ENCODE results near the gene B3GALT4. TPM values are rescaled to one million over a fixed set of nuclear protein-coding genes. Genes with fewer than 3 reads are reported as not detected.
A peak's percentile ranks its signal among the peaks of the same experiment; 100 is the strongest.

The B3GALT4 gene
- total and polyA plus RNA-seq, 2 of the 13 experiments (the other 11 are each of a cell fraction or from before 2014, with no cell fraction given) = 0.04 to 0.27 TPM

DNA sequence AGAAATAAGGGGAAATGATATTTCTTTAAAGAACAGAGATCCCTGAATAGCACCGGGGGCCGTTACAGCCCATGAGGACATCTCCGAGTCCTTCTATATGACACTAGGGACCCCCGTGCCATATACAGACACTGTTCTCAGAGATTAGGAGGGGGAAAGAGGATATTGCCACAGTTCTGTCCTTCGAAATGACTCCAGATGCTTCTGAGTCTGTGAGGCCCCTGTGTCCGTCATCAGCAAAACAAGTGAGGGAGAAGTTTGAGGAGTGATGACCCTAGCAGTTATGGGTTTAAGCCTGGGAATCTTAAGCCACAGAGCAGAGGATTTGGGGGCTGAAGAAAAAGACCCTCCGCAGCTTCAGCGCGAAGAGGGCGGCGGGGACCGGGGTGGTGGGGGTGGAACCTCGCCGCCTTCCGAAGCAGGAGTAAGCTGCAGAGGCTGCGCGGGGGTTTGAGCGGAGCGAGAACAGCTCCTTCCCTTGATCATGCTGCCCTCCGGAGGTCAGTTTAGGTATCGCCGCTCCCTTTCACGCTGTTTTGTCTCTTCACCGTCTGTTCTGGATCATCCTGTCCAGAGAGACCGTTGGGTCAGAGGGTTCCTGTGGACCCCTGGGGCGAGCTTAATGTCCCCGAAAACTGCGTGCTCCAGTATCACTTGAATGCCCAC lies 28.8 kb upstream of the B3GALT4 start (continued):
- TF ChIP-seq ZNF850 (CRISPR knock-in tag; conservative IDR thresholded peaks at IDR 0.05) (no peak), HMG20A (CRISPR knock-in tag; IDR thresholded peaks at IDR 0.05; ENCODE audit: borderline replicate concordance) (no peak), LCORL (IDR thresholded peaks at IDR 0.05) (no peak), LCORL (CRISPR knock-in tag; IDR thresholded peaks at IDR 0.05) (no peak), ZNF234 (CRISPR knock-in tag; conservative IDR thresholded peaks at IDR 0.05) (no peak), ZNF569 (CRISPR knock-in tag; IDR thresholded peaks at IDR 0.05; ENCODE audit: borderline replicate concordance) (no peak), ZKSCAN5 (CRISPR knock-in tag; IDR thresholded peaks at IDR 0.05) (no peak), ADNP (CRISPR knock-in tag; IDR thresholded peaks at IDR 0.05) (no peak), ETV5 (CRISPR knock-in tag; IDR thresholded peaks at IDR 0.05; ENCODE audit: borderline replicate concordance) (0 out of 2 replicates have a peak, but pooled peaks have one; percentile 17), ZNF776 (CRISPR knock-in tag; IDR thresholded peaks at IDR 0.05) (no peak), IRX3 (CRISPR knock-in tag; IDR thresholded peaks at IDR 0.05; ENCODE audit: borderline replicate concordance, low read depth) (no peak)
- TF ChIP-seq, protein P1, sequence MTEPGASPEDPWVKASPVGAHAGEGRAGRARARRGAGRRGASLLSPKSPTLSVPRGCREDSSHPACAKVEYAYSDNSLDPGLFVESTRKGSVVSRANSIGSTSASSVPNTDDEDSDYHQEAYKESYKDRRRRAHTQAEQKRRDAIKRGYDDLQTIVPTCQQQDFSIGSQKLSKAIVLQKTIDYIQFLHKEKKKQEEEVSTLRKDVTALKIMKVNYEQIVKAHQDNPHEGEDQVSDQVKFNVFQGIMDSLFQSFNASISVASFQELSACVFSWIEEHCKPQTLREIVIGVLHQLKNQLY (CRISPR knock-in tag; IDR thresholded peaks at IDR 0.05) = peak; percentile 35; the same call in 1 of the 2 replicates
- TF ChIP-seq, protein P2, sequence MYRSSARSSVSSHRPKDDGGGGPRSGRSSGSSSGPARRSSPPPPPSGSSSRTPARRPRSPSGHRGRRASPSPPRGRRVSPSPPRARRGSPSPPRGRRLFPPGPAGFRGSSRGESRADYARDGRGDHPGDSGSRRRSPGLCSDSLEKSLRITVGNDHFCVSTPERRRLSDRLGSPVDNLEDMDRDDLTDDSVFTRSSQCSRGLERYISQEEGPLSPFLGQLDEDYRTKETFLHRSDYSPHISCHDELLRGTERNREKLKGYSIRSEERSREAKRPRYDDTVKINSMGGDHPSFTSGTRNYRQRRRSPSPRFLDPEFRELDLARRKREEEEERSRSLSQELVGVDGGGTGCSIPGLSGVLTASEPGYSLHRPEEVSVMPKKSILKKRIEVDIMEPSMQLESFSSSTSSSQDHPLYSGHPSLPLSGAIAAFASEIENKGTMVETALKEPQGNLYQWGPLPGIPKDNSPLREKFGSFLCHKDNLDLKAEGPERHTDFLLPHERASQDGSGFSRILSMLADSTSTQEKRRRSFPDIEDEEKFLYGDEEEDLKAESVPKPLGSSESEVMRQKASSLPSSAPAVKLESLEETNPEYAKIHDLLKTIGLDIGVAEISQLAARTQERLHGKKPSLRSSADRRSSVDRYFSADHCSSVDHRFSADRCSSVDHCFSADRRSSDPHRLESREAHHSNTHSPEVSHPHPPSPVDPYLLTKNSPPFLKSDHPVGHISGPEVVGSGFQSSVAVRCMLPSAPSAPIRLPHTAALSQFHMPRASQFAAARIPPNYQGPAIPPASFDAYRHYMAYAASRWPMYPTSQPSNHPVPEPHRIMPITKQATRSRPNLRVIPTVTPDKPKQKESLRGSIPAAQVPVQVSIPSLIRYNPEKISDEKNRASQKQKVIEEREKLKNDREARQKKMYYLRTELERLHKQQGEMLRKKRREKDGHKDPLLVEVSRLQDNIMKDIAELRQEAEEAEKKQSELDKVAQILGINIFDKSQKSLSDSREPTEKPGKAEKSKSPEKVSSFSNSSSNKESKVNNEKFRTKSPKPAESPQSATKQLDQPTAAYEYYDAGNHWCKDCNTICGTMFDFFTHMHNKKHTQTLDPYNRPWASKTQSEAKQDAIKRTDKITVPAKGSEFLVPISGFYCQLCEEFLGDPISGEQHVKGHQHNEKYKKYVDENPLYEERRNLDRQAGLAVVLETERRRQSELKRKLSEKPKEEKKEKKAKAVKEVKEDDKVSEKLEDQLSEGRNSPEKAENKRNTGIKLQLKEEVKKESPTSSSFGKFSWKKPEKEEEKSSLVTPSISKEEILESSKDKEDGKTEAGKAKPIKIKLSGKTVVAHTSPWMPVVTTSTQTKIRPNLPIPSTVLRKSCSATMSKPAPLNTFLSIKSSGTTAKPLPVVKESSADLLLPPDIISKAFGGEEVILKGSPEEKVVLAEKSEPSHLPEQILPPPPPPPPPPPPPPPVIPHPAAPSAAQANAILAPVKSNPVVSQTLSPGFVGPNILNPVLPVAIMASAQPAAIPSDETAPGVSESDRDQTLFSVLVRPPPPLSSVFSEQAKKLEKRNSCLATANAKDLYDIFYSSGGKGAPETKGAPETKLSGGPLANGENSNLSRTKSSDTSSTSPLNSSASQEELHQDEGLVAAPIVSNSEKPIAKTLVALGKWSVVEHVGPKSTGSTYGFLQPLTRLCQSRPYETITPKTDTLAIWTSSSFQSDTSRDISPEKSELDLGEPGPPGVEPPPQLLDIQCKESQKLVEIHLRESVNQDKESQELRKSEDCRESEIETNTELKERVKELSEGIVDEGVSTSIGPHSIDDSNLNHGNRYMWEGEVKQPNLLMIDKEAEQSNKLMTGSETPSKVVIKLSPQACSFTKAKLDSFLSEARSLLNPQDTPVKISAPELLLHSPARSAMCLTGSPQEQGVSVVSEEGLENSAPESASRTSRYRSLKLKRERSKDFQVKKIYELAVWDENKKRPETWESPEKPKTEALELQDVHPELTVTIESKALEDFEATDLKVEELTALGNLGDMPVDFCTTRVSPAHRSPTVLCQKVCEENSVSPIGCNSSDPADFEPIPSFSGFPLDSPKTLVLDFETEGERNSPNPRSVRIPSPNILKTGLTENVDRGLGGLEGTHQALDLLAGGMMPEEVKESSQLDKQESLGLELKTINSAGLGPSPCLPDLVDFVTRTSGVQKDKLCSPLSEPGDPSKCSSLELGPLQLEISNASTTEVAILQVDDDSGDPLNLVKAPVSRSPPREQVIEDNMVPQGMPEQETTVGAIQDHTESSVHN (CRISPR knock-in tag; IDR thresholded peaks at IDR 0.05) = no peak
